ENCODE measurements around the gene APEX2.

GRCh38 chrX:55028611-55029010 is 28.4 kb downstream of the APEX2 start:
- no peak for TF ChIP-seq EZH2phosphoT487 (conservative IDR thresholded peaks at IDR 0.05; ENCODE audit: low read length)
- TF ChIP-seq, protein P1, sequence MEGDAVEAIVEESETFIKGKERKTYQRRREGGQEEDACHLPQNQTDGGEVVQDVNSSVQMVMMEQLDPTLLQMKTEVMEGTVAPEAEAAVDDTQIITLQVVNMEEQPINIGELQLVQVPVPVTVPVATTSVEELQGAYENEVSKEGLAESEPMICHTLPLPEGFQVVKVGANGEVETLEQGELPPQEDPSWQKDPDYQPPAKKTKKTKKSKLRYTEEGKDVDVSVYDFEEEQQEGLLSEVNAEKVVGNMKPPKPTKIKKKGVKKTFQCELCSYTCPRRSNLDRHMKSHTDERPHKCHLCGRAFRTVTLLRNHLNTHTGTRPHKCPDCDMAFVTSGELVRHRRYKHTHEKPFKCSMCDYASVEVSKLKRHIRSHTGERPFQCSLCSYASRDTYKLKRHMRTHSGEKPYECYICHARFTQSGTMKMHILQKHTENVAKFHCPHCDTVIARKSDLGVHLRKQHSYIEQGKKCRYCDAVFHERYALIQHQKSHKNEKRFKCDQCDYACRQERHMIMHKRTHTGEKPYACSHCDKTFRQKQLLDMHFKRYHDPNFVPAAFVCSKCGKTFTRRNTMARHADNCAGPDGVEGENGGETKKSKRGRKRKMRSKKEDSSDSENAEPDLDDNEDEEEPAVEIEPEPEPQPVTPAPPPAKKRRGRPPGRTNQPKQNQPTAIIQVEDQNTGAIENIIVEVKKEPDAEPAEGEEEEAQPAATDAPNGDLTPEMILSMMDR (IDR thresholded peaks at IDR 0.05; ENCODE audit: insufficient read depth, low read length, poor library complexity, severe bottlenecking), result no peak
